Dermis blood vessel endothelial cell (primary cell): Measurements from ENCODE around the gene LYRM1. TPM values are rescaled to one million over a fixed set of nuclear protein-coding genes. Genes with fewer than 3 reads are reported as not detected.

Experiments
- DNase-seq: peaks from one replicate; pipeline ENCODE4 v3.0.0; 2010
- total RNA-seq: library from RNA; depleted of rRNA; stranded (reverse); fragments of >200 nt; gene quantifications from 2 replicates; pipeline ENCODE4 v1.2.3, GENCODE V29; 2014

Gene LYRM1
- total RNA-seq, 1 donor from 2014 or later, result 75.2 TPM

DNA sequence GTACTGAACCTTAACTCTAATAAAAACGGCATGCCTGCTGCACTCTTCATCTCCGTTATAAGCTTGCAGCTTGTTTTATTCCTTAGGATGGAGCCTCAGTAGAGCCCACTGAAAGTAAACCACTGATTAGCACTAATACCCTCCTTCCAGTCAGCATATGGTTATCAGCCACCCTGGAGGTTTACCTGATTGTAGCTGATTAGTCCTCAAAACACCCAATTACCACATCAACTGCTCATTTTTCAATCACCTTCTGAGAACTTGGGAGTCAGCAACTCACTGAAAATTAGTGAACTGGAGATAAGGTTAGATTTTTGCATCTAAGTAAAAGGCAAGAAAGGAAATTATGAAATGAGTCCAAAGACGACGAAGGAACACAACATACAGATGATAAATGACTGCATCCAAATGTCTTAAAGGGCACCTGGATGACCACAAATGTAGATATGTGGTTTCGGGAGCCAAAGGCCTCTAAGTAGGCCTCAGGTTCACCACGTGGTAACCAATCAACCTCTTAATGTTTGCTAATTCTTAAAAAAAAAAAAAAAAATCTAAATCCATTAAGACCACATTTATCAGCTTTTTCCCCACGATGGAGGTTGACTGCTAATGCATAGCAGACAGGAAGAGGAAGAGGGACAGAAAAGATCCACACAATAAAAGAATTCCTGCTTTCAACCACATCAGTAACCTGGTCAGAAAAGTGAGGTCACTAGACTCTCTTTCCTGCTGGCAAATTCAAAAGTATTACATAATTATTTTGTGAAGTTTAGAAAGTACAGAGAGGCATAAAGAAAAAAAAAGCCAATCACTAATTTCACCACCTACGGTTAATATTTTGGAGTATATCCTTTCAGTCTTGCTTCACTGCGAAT is 28.4 kb upstream of the LYRM1 start:
- no peak for DNase-seq

DNA sequence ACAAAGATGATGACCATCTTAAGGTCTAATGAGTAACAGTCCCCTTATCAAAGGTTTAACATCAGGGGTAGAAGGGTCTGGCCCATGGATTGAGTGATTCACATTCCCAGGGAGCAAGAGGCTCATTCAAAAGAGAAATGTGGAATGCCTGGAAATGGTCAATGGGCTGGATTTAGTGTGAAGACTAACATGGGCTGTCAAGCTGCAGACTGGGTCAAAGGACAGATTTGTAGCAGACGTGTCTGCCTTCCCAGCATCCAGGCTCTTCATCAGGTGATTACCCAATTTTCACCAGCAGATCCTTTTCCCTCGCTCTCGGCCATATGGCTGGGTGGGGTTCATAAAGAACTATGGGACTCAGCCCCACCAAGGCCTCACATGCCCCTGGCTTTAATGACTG is 27.2 kb upstream of the LYRM1 start:
- no peak for DNase-seq

- no peak for DNase-seq
These were observed 26.4 kb upstream of the LYRM1 start for GRCh38 chr16:20874088-20874581.

DNA sequence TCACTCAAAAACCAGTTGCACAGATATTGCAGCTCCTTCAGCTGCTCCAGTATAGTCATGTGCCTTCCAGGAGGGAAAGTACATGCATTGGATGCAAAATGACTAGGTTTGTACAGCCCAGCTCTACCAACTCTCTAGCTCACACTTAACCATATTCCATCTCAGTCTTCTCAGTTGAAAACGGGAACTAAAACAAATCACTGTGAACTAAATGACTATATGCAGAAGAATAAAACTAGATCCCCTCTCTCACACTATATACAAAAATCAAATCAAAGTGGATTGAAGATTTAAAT is 25.3 kb upstream of the LYRM1 start:
- no peak for DNase-seq

- DNase-seq, result no peak
These were observed 21.9 kb upstream of the LYRM1 start for GRCh38 chr16:20878682-20879147.

DNA sequence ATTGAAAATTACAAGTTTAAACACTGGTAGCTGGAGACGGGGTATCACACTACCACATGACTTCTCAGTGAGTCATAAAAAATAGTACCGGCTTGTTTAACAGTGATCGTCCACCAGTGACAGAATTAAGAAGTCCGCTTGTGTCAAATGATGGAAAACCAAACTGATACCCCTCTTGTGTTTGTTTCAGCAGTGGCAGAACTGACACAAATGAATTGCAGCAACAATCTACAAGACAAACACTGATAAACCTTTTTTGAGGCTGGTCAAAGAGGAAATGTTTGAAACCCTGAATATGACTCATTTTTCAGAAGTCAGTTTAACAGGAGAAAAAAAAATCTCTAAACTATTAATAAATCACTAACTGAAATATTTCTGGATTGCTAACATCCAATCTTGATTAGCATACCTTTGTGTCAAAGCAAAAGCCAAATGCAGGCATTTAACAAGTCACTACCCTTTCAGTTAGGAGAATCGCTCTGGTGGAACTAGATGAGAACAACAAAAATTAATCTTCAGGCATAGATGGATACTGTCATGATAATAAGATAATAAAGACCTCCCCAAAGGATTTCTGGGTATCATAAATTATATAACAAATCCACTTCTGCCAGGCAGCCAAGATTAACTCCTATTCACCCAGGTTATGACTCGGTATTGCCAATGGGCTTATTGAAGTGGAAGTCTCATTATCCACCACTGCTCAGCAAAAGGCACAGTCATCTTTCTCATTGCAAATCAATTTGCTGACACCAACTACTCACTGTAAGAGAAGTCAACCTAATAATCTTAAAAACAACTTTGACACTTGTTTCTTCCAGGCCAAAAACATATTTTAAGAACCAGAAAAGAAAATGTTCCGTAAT is 21.2 kb upstream of the LYRM1 start:
- peak; percentile 59 for DNase-seq

- DNase-seq, result no peak
These were observed 19.6 kb upstream of the LYRM1 start for GRCh38 chr16:20880867-20881502.

- no peak for DNase-seq
These were observed 19.1 kb upstream of the LYRM1 start for GRCh38 chr16:20881503-20881878.

DNA sequence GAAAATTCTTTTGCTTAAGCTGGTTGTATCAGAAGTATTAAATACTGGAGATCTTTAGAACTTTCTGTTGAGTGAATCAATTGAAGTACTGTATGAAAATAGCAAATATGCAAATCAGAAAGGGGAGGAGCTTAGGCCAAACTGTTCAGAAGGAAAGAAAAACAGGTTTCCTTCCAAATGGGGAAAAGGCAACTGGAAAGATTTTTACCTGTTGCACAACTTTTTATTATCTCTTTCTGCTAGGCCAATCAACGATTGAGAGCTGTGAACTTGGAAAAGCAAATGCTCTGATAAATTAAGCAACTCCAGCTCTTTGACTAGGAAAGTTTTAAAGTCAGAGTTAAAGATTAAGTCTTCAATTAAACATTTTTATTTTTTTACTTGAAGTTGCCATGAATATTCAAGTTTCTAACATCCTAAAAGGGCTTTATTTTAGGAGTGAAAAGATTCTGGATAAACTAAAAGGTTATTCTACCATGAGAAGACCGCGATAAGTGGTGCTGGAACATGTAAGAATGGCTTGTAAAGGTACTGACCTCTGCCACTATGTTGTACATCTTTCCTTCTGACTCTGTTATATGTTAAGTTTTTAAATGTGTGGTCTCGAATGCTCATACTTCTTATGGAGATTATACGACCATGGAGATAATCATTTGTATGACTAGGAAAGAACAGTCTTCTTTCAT is 16.9 kb upstream of the LYRM1 start:
- no peak for DNase-seq

GRCh38 chr16:20884240-20884556 is 16.4 kb upstream of the LYRM1 start:
- DNase-seq, result no peak

DNA sequence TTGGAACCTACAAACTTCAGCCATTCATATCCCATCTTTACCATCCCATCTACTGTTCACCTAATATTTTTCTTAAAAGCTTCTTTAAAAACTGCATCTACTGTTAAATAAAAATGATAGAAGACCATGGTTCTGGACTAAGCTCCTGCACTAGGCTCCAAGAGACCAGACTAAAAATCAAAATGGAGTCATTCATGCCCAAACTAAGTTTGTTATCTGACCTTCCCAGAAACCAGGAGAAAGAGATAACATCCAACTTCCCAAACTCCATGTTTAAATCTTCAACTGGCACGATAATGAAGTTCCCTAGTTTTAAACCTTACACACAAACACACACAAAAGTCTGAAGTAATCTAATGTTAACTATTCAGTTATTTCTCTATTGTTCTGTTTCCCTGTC is 14.3 kb upstream of the LYRM1 start:
- DNase-seq, result no peak

DNA sequence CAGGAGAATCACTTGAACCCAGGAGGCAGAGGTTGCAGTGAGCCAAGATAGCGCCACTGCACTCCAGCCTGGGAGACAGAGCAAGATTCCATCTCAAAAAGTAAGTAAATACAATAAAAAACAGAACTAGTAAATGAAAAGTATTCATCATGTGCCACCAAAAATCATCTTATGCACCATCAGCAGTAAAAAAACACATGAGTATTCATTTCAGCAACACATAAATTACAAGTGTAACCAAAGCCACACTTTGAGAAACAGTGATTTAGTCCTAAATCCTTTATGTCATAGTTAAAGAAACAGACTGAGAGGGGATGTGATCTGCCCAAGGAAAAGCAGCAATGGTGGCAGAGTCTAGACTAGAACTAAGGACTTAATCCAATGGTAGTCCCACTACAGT is 13.4 kb upstream of the LYRM1 start:
- no peak for DNase-seq

GRCh38 chr16:20889625-20890275 is 10.8 kb upstream of the LYRM1 start:
- no peak for DNase-seq

- no peak for DNase-seq
These were observed 6.2 kb upstream of the LYRM1 start for GRCh38 chr16:20894388-20894787.

- DNase-seq, result no peak
These were observed 3.2 kb upstream of the LYRM1 start for GRCh38 chr16:20897253-20897897.

GRCh38 chr16:20897922-20898321 is 2.6 kb upstream of the LYRM1 start:
- DNase-seq, result no peak

GRCh38 chr16:20899071-20899470 is 1.5 kb upstream of the LYRM1 start:
- DNase-seq, result peak; percentile 44

DNA sequence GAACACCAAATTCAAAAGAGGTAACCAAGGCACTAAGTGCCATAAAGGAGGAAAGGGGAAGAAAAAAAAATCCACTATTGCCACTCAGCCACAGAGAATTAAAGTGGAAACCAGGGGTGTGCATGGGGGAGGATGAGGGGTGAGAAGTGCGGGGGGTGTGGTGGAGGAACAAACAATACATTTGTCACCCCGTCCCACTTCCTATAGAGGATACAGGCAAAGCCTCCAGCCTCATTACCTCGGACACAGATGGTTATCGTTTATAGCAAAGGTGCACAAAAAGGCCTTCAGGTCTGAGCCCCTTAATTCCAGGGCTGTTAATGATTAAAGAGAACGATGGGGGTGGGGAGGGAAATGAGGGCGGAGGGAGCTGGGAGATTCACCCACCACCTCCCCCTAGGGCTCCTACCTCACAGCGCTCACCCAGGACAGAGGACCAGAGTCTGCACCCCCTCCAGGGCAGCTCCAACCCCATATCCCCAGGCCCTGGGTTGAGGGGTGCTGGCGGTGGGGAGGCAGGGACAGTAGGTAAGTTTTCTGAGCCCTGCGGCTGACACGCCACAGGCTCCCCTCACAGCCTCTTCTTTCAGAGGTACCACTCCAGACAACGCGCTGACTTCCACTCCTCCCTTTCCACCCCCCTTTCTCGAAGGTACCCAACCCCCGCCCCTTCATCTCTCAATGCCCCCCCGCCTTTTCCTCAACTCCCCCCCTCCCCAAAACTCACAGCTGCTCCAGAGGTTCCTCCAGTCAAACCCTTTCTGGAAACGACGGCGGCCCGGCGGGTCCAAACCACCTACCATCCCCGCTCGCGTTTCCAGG is 883 bp upstream of the LYRM1 start:
- DNase-seq, result peak; percentile 51

- no peak for DNase-seq
These were observed 481 bp downstream of the LYRM1 start for GRCh38 chr16:20901068-20901435.

DNA sequence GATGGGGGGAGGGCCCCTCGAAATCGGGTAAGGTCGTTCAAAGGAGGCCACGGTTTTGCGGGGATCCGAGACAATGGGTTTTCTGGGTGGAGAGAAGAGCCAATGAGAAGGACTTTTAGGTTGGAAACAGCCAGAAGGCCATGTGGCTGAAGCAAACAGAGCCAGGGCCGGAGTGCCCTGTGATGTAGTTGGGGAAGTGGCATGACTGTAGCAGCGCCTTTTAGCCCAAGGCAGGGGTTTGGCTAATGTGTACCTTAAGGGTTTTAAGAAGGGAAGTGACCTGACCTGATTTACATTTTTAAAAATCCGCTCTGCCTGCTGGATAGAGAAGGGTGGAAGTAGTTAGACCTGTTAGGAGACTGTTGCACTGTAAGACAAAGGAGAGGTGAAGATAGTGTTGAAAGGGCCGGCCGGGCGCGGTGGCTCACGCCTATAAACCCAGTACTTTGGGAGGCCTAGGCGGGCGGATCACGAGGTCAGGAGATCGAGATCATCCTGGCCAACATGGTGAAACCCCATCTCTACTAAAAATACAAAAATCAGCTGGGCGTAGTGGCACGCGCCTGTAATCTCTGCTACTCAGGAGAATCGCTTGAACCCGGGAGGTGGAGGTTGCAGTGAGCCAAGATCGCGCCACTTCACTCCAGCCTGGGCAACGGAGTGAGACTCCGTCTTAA is 1.0 kb downstream of the LYRM1 start:
- DNase-seq, result peak; percentile 76
